ENCODE data around the gene NPW.

The NPW gene

DNA sequence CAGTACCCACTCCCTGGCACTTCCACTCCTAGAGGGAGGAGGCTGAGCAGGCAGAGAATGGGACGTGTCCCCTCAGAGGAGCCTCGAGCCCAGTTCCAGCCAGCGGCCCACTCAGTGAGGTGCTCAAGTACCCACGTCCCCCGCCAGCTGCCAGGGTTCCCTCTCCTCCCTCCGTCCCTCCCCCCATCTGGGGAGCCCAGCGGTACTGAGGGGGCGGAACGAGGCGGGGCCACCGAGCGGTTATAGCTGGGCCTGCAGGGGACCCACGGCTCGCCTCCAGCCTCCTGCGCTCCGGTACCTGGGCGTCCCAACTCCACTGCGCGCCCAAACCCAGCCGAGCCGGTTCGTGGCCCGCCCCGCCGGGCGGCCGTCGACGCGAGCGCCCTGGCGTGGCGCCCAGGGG lies at the start of gene NPW:
TSS of gene NPW (plus strand) at position 268 of the 403 bp plus-strand sequence.
- DNase-seq, result no peak

DNA sequence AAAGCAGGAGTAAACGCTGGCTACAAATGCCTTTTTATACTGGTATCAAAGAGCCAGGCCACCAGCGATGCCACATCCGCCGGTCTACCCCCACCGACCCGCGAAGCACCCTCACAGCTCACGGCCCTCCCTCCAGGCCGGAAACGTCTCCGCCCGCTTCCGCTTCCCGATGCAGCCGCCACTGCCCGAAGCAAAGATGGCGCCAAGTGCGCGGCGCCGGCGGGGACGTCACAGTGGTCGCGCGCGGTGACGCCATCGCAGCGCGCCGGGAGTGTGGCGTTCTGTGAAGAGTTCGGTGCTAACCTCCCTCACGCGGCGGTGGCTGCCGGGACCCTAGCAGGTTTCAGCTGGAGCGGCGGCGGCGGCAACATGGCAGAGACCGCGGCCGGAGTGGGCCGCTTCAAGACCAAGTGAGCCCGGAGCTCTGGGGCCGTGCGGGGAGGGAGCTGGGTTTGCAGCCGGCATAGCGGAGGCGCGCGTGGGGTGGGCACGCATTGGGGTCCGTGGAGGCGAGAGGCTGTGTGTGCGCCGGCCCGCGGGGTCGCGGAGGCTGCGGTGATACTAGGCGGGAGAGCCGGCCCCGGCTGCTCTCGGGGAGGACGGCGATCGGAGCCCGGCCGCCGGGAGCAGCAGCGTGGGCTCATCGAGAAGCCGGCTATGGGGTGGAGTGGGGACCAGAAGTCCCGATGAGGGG lies 47.6 kb upstream of the NPW start, which contains the start of gene TBL3:
TSS of gene TBL3 (plus strand) at position 258 of the 694 bp plus-strand sequence. CDS start at position 370, 112 bp downstream.
- DNase-seq, result peak; percentile 96

DNA sequence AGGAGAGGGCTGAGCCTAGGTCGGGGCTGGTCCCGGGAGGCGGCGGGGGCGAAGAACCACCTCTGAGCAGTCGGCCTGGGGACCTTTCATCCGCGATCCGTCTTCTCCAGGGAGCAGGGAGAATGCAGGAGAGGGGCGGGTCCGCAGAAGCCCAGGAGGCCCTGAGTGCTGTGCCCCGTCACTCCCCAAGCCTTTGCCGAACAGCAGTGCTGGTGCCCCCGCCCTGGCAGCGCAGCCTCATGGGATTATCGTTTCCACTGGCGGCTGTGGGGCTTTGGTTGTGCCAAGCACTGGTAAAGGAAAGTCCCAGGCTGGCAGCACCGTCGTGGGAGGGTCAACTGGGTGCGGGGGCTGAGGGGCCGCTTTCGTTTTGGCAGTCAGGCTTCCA lies 47.1 kb upstream of the NPW start:
- DNase-seq, result no peak

DNA sequence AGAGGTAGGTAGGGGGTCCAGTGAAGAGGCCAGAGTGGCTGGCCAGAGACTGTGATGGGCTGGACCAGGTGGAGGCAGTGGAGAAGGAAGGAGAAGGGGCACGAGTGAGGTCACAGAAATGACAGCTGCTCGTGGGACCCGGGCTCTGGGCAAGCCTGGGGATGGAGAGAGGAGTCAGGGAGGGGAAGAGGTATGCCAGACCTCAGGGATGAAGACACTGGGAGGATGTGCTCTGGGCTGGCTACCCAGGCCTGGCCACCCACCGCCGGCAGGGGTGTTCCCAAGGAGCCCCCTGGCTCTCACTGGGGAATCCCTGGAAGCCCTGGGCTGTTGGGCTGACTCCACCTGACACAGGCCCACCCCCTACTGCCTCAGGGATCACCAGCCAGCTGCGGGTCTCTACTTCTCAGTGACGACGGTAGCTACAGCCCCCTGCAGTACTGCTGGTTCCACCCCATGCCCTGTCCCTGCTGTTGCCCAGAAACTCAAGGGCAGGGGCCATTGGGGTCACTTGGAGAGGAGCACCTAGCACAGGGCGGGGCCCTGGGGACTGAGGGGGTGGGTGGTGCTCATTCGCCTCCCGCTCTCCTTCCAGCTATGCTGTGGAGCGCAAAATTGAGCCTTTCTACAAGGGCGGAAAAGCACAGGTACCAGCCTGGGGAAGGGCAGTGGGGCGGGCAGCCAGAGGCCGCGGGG lies 46.0 kb upstream of the NPW start:
- no peak for DNase-seq

DNA sequence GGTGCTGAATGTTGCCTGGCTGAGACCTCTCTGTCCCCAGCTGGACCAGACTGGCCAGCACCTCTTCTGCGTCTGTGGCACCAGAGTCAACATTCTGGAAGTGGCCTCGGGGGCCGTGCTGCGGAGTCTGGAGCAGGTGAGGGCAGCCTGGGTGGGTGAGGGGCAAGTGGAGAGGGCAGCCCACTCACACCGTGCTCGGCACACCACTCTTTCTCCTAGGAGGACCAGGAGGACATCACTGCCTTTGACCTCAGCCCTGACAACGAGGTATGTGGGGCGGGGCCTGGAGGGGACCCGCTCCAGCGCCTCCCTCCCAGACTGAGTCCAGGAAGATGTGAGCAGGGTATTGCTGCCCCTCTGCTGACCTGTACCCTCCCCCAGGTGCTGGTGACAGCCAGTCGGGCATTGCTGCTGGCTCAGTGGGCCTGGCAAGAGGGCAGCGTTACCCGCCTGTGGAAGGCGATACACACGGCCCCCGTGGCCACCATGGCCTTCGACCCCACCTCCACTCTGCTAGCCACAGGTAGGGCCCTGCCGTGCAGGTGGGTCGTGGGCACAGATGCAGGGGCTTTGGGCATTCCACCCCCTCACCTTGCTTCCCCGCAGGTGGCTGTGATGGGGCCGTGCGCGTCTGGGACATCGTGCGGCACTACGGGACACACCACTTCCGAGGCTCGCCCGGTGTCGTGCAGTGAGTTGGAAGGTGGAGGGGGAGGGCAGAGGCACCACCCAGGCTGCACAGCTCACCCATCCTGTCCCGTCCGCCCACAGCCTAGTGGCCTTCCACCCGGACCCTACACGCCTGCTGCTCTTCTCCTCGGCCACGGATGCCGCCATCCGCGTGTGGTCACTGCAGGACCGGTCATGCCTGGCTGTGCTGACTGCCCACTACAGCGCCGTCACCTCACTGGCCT lies 45.2 kb upstream of the NPW start:
- DNase-seq, result no peak

DNA sequence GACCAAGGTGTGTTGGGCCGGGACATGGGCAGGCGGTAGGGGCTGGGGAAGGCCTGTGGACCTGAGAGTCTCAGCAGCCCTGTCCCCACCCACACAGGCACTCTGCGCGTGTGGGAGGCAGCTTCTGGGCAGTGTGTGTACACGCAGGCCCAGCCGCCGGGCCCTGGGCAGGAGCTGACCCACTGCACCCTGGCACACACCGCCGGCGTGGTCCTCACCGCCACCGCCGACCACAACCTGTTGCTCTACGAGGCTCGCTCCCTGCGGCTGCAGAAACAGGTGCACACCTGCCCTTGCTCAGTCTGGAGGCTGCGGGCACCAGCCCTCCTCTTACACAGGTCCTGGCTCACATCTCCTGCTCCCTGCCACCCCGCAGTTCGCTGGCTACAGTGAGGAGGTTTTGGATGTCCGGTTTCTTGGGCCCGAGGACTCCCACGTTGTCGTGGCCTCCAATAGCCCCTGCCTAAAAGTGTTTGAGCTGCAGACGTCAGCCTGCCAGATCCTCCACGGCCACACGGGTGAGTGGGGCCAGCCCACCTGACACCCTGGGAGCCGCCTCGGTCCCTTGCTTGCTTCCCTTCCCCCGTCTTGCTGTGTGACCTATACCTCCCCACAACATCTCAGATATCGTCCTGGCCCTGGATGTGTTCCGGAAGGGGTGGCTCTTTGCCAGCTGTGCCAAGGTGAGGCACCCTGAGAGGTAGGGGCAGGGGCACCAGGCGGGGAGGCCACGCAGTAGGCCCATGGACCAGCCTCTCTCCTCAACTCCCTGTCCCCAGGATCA lies 44.0 kb upstream of the NPW start:
- DNase-seq, result no peak

DNA sequence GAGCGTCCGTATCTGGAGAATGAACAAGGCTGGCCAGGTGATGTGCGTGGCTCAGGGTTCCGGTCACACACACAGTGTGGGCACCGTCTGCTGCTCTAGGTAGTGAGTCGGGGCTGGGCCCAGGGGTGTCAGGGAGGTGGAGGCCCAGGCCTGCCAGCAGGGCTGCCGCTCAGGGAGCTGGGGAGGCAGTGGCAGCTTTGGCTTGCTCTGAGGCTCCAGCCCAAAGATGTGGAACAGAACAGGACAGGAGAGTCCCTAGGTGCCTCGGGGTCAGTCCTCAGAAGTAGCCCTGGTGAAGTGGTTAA lies 43.4 kb upstream of the NPW start:
- DNase-seq, result no peak

DNA sequence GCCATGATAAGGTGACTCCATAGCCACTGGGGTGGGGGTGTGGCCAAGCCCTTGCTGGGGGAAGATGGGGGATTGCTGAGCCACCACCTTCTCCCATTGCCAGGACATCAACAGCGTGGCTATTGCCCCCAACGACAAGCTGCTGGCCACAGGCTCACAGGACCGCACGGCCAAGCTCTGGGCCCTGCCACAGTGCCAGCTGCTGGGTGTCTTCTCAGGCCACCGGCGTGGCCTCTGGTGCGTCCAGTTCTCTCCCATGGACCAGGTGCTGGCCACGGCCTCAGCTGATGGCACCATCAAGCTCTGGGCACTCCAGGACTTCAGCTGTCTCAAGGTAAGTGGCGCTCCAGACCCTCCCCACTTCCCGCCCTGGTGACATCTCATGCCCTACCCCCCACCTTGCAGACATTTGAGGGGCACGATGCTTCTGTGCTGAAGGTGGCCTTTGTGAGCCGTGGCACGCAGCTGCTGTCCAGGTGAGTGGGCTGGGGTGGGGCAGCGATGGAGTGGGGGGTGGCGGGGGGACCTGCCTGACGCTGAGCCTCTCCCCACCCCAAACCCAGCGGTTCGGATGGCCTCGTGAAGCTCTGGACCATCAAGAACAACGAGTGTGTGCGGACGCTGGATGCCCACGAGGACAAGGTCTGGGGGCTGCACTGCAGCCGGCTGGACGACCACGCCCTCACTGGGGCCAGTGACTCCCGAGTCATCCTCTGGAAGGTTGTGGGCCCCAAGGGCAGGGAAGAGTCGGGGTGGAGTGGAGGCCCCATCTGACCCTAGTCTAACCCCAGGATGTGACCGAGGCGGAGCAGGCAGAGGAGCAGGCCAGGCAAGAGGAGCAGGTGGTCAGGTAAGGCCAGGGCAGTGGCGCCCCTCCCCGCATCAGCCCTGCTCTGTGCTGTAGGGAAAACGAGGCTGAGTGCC lies 42.4 kb upstream of the NPW start:
- no peak for DNase-seq

DNA sequence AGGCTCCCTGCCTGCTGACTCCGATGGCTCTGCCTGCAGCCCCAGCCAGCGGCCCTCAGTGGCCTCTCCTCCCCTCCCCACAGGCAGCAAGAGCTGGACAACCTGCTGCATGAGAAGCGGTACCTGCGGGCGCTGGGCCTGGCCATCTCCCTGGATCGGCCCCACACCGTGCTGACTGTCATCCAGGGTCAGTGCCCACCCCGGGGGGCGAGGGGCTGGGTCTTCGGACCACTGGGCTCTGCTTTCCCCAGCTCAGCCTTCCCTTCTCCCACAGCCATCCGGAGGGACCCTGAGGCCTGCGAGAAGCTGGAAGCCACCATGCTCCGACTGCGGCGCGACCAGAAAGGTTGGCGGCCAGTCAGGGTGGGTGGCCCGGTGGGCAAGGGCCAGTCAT lies 41.7 kb upstream of the NPW start:
- no peak for DNase-seq

DNA sequence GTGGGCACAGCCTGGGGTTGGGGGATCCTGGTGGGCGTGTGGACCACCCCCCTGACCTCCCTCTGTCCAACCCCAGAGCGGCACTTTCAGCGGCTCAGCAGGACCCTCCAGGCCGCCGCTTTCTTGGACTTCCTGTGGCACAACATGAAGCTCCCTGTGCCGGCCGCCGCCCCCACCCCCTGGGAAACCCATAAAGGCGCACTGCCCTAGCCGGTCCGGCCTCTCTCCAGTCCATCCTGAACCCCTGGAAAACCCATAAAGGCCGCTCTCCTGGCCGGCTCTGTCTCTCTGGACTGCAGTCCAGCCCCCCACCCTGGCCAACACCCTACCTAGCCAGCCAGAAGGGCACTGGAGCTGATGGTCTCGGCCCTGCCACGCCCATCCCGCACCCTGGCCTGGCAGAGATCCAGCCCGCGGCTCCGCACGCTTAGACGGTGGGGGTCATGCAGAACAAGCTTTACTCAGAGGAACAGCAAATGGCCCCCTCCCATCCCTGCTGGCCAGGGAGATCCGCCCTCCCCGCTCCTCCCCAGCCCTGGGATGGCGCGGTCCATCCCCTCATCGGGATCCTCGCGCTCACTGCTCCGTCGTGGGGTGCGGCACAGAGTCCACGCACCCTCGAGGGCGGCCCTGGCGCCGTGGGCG lies 41.0 kb upstream of the NPW start:
- DNase-seq, result no peak

DNA sequence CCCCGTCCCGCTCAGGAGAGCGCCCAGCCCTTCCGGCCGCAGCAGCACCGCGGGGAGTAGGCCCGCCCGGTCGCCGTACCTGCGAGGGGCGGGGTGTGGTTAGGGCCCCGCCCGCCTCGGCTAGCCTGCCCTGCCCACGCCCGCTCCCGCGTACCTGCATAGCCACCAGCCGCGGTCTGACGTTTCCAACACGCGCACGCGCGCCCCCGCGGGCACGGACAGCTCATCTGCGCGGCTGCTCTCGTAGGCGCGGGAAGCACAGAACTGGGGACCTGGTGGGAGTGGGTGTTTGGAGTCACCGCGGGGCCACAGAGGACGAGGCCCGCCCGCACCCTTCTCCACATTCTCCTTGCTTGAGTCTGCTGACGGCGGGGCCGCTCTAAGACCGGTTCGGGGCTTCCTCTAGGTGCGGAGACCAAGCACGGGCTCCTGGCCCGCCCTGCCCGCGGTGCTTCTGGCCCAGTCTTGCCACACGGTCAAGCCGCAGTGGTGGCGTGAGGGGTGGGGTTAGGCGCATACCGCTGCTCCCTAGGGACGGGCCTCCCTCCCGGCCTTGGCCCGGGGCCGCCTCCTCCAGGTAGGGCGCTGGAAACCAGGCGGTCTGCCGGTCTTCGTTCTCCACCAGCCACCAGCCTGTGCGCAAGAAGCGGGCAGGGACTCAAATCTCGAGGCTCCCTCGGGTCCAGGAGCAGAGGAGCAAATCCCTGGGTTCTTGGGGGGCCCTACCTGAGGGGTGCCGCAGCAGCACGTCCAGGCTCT lies 40.1 kb upstream of the NPW start:
- no peak for DNase-seq

DNA sequence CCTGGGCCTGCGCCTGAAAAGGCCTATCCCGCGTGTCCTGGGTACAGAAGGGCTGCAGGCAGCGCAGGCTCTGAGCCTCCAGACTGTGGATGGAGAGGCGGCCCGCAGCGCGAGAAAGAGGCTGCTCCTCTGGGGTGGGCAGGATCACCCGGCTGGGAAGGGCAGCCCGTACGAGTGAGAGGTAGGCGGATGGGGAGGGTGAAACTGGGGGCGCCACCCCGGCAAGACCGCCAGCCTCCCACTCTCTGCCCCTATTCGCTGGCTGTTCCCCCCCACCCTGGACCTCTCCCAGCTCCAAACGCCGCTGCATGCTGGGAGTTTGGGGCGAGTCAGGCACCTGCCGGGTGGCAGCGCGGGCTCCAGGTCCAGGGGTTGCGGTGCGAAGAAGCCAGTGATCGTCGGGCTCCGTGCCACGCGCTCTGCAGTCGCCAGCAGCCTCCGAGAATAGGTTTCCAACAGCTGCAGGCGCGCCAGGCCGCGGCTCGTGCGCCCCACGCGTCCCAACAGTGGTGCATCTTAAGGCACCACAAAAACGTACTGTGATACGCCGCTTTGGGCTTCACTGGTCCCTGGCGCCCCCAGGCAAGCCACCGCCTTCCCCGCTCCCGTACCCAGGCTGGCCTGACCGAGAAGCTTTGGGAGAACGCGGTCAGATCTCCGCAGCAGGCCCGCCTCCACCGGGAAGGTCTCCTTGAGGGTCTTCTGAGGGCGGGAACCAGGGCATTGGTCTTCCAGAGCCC lies 39.4 kb upstream of the NPW start:
- DNase-seq, result no peak

DNA sequence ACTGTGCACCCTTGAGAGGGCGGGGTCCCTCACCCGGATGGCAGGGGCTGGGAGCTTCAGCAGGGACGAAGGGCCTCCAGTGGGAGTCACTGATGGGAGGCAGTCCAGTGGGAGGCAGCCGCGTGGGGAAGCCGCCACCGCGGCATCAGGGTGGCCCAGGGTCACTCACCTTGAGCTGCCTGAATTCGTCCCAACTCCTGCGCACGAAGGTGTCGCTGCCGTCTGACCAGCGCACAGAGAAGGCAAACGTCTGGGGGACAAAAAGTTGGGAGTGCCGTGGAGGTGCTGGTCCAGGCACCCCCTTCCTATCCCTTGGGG lies 38.9 kb upstream of the NPW start:
- no peak for DNase-seq

DNA sequence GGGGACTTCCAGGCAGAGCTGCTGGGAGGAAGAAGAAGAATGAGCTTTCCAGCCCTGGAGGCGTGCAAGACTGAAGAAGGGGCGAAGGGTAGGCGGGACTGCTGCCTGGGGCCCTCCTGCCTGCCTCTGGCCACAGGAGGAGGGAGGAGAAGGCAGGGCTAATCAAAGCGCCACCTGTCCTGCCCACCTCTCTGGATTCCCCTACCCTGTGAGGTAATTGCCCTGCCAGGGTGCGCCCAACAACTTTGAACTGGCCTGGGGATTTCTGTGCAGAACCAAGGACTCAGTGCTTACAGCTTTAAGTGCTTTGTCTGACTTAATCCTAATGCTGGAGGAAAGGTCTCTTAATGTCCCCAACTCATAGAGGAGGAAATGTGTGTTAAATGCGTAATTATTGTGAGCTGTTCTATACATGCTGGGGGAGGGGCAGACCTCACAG lies 38.2 kb upstream of the NPW start, which contains the start of gene NOXO1:
TSS of gene NOXO1 (minus strand) at position 72 of the 439 bp plus-strand sequence. CDS start 290 bp downstream, outside the sequence.
- DNase-seq, result no peak

DNA sequence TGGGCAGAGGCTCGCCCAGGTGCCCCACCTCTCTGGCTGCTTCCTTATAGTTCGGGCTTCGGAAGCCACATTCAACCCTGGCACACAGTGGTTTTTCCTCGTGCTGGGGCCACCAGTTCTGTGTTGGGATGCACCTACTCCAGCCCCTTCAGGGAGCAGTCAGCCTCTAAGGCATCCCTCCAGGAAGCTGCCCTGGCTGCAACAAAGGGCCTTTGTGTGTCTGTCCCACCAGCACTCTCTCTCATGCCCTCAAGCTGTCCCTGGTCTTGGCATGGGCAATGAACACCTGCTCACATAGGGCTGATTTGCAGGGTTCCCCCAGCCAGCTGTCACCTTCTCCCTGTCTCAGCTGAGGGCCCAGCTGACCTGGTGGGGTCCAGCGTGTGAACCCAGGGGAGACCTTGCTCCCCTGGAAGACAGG lies 37.6 kb upstream of the NPW start:
- DNase-seq, result no peak

DNA sequence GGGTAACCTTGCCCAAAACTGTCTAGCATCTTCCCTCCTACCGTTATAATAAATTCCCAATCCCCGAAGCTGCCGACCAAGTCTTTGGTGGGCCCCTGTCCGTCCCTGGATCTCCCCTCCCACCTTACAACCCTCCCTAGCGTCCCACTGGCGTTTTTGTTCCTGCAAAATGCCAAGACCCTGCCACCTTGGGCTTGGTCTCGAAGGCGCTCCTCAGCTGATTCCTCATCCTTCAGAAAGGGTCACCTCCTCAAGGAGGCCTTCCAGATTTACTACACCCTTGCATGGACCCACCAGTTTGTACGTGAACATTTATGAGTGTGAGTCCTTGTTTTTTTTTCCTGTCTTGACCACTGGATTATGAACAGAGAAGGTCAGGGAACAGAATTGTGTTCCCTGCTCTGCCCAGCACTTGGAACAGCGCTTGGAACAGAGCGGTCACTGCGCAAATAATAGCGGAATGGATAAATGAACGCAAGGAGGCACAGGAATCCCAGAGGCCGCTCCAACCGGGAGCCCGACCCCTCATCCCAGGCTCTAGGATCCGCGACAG lies 36.5 kb upstream of the NPW start:
- no peak for DNase-seq

DNA sequence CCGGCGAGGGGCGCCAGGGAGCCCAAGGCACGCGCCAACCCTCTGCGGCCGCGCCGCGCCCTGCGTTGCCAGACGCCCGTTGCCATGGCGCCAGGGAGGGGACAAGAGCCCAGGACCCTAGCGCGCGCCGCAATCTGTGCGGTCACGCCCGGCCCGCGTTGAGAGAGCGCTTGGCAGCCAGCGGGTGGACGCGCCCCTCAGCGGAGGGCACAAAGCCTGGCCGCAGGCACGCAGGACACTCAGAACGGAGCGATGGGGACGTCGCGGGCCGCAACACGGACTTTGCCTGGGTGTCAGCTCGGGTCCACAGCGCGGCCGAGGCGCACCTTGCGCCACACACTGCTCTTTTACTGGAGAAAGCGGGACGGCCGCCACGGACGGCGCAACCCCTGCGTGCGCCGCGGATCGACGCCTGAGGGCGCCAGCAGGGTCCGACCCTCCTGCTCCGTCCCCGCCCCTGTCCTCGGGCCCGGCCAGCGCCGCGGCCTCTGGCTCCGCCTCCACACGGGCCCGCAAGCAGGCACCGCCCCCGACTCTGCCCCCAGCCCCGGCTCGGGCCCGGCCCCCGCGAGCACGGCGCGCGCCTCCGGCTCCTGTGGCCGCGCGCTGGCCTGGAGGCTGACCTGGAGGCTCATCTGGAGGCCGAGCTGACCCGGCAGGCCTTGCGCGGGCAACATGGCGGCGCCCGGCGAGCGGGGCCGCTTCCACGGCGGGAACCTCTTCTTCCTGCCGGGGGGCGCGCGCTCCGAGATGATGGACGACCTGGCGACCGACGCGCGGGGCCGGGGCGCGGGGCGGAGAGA lies 35.8 kb upstream of the NPW start, which contains the start of gene GFER:
TSS of gene GFER (plus strand) at position 650 of the 803 bp plus-strand sequence. CDS start at position 676, 26 bp downstream.
- peak; percentile 83 for DNase-seq

Measured in CD4-positive, alpha-beta T cell treated with Interferon gamma for 1 hour (primary cell).